IMR-90 (cell line): ENCODE data around the gene POLR2E. TPM values are rescaled to one million over a fixed set of nuclear protein-coding genes. Genes with fewer than 3 reads are reported as not detected.

Experiments used
- ATAC-seq: fragments of 200-7000 bp; cut with Tn5 transposase; 2 replicates; pipeline ENCODE4 v1.9.1; 2020; ENCODE audit warnings: low read depth, mild to moderate bottlenecking, moderate library complexity
- BruUV-seq: library from RNA; stranded (reverse); fragments of 400-500 nt; replicated peaks from 2 replicates; lab custom pipeline; 2021; lab: Mats Ljungman, UMichigan
- CTCF ChIA-PET: fragments of 300-600 bp; formaldehyde crosslinking; extraction: SDS; loops from one replicate; lab custom pipeline; 2021; ENCODE audit warnings: antibody characterized with exemption; lab: Yijun Ruan, JAX
- POLR2A ChIA-PET: fragments of 300-600 bp; sonication (Branson Sonifier 250); formaldehyde crosslinking; loops from one replicate; lab custom pipeline; 2022; ENCODE audit warnings: antibody characterized with exemption; ENCODE audit not compliant: unreplicated experiment; lab: Charles Lee
- DNase-seq: peaks from one replicate; pipeline ENCODE4 v3.0.0; 2013
- H2AFZ ChIP-seq: replicated peaks from 2 replicates; pipeline ENCODE3; 2013; ENCODE audit warnings: low read length, mild to moderate bottlenecking; ENCODE audit not compliant: poor library complexity
- H2AK5ac ChIP-seq: 2 replicates; pipeline ENCODE4 v1.6.1; 2013; ENCODE audit warnings: low read depth, low read length, inconsistent platforms
- H2AK9ac ChIP-seq: replicated peaks from 2 replicates; pipeline ENCODE3; 2013; ENCODE audit warnings: mild to moderate bottlenecking, low read depth, low read length, moderate library complexity; ENCODE audit not compliant: poor library complexity
- H2BK120ac ChIP-seq: 2 replicates; pipeline ENCODE4 v1.6.1; 2013; ENCODE audit warnings: low read depth, low read length, inconsistent platforms
- H2BK15ac ChIP-seq: 3 replicates; pipeline ENCODE4 v1.6.1; 2013; ENCODE audit warnings: low read depth, low read length, inconsistent platforms
- H2BK20ac ChIP-seq: 2 replicates; pipeline ENCODE4 v1.6.1; 2013; ENCODE audit warnings: low read depth, mild to moderate bottlenecking, inconsistent platforms, low read length, moderate library complexity
- H2BK5ac ChIP-seq: 2 replicates; pipeline ENCODE4 v1.6.1; 2013; ENCODE audit warnings: mild to moderate bottlenecking, low read depth, low read length, inconsistent platforms; ENCODE audit not compliant: poor library complexity, severe bottlenecking
- H3K14ac ChIP-seq: replicated peaks from 2 replicates; pipeline ENCODE4 v1.6.1; 2013; ENCODE audit warnings: low read depth, low read length, inconsistent platforms
- H3K18ac ChIP-seq: 2 replicates; pipeline ENCODE4 v1.6.1; 2013; ENCODE audit warnings: low read depth, low read length, control low read depth
- H3K23ac ChIP-seq: 2 replicates; pipeline ENCODE4 v1.6.1; 2013; ENCODE audit warnings: low read depth, low read length, inconsistent platforms
- H3K27ac ChIP-seq: 2 replicates; pipeline ENCODE4 v1.5.1; 2013; ENCODE audit warnings: mild to moderate bottlenecking, control low read depth, low read length; ENCODE audit not compliant: insufficient read depth
- H3K27me3 ChIP-seq: 2 replicates; pipeline ENCODE4 v1.6.1; 2013; ENCODE audit warnings: low read length; ENCODE audit not compliant: control insufficient read depth, insufficient read depth
- H3K36me3 ChIP-seq: 2 replicates; pipeline ENCODE4 v1.6.1; 2013; ENCODE audit warnings: low read length, mixed read lengths; ENCODE audit not compliant: control insufficient read depth, insufficient read depth
- H3K4ac ChIP-seq: 2 replicates; pipeline ENCODE4 v1.6.1; 2013; ENCODE audit warnings: low read depth, low read length, inconsistent platforms
- H3K4me1 ChIP-seq: 2 replicates; pipeline ENCODE4 v1.6.1; 2013; ENCODE audit warnings: low read length, mixed read lengths; ENCODE audit not compliant: control insufficient read depth, insufficient read depth
- H3K4me2 ChIP-seq: 2 replicates; pipeline ENCODE4 v1.6.1; 2013; ENCODE audit warnings: low read depth, mild to moderate bottlenecking, control low read depth, low read length, moderate library complexity
- H3K4me3 ChIP-seq: 2 replicates; pipeline ENCODE4 v1.5.1; 2013; ENCODE audit warnings: low read depth, mild to moderate bottlenecking, control low read depth, low read length, moderate library complexity; ENCODE audit not compliant: insufficient read depth
- H3K56ac ChIP-seq: 2 replicates; pipeline ENCODE4 v1.6.1; 2013; ENCODE audit warnings: low read length, inconsistent platforms; ENCODE audit not compliant: insufficient read depth; ENCODE audit errors: extremely low read depth
- H3K79me1 ChIP-seq, 2 experiments: 2 replicates each; pipeline ENCODE4 v1.6.1; 2013; ENCODE audit warnings: low read length in 2 of 2, inconsistent platforms in 1 of 2, low read depth in 1 of 2
- H3K9ac ChIP-seq: 2 replicates; pipeline ENCODE4 v1.6.1; 2013; ENCODE audit warnings: low read depth, low read length, control low read depth
- H3K9me1 ChIP-seq: 2 replicates; pipeline ENCODE4 v1.6.1; 2013; ENCODE audit warnings: low read length, inconsistent platforms; ENCODE audit not compliant: insufficient read depth
- H3K9me3 ChIP-seq: 2 replicates; pipeline ENCODE4 v1.6.1; 2013; ENCODE audit warnings: low read length; ENCODE audit not compliant: control insufficient read depth, insufficient read depth
- H4K20me1 ChIP-seq: 2 replicates; pipeline ENCODE4 v1.6.1; 2013; ENCODE audit warnings: low read length, inconsistent platforms; ENCODE audit not compliant: insufficient read depth
- H4K5ac ChIP-seq: 2 replicates; pipeline ENCODE4 v1.6.1; 2013; ENCODE audit warnings: mild to moderate bottlenecking, low read depth, low read length, control low read depth
- H4K8ac ChIP-seq, 2 experiments: 2 replicates each; pipeline ENCODE4 v1.6.1; 2013; ENCODE audit warnings: low read depth in 2 of 2, low read length in 2 of 2, control low read depth in 1 of 2, inconsistent platforms in 1 of 2
- H4K91ac ChIP-seq: 2 replicates; pipeline ENCODE4 v1.6.1; 2013; ENCODE audit warnings: low read depth, low read length, inconsistent platforms; ENCODE audit not compliant: insufficient read depth
- POLR2A ChIP-seq: IDR thresholded peaks from 2 replicates; pipeline ENCODE4 v1.6.1; 2012; ENCODE audit warnings: mild to moderate bottlenecking, low read depth, low read length
- WGBS, 2 experiments: methylation state at CpG; one replicate each; pipeline versions ENCODE4 v1.1.5 to v1.1.7; 2013; ENCODE audit warnings: missing lambda C conversion rate in 2 of 2; ENCODE audit not compliant: insufficient read length in 1 of 2; ENCODE audit errors: extremely low coverage in 2 of 2; 5-methylcytosine and 5-hydroxymethylcytosine counted together
- dilution Hi-C: fragments of 300-500 bp; cut with HindIII; formaldehyde crosslinking; loops from one replicate; pipeline ENCODE4 v1.14.3; 2018; ENCODE audit warnings: low sequenced_read_pairs; ENCODE audit not compliant: unreplicated experiment
- in situ Hi-C: fragments of 300-500 bp; cut with MboI; formaldehyde crosslinking; loops from 3 replicates; pipeline ENCODE4 v1.14.3; 2019; ENCODE audit warnings: low sequenced_read_pairs, inconsistent platforms, mixed read lengths
- intact Hi-C: fragments of 100-400 bp; cut with micrococcal nuclease; formaldehyde crosslinking; loops from 2 replicates; pipeline ENCODE4 v1.10.0; 2022
- polyA plus RNA-seq, 3 experiments: library from polyadenylated mRNA; depleted of rRNA; stranded (reverse); fragments of >200 nt; gene quantifications; 2 replicates each; pipeline ENCODE4 v1.2.3, GENCODE V29; 2012; ENCODE audit warnings: low replicate concordance in 1 of 3
- total RNA-seq: library from RNA; depleted of rRNA; stranded (reverse); fragments of >200 nt; gene quantifications from 2 replicates; pipeline ENCODE4 v1.2.3, GENCODE V29; 2012

Gene POLR2E
- total and polyA plus RNA-seq, 2 of the 4 experiments (the other 2 are of a cell fraction), result 294 to 391 TPM

DNA sequence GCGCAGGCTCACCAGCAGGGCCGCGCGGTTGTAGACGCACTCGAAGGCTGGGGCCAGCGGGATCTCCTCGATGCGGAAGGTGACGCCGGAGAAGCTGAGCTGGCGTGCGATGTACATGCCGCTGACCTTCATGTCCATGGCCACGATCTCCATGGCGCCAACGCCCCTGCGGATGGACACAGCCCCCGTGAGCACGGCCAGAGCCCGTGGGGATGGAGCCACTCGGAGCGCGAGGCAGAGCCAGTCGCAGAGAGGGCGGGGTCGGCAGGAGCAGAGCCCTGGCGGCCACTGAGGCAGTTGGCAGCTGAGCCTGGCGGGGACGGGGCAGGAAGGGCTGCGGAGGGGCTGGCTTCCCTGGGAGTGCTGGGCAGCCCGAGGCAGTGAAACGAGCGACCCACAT, 23.8 kb upstream of the POLR2E start:
- dilution Hi-C loops (no loop called here), in situ Hi-C loops (no loop called here), intact Hi-C loops (no loop called here)
- Histone ChIP-seq H2BK15ac (no peak overlapping the region), H3K18ac (no peak overlapping the region), H3K4me2 (no peak overlapping the region), H2BK120ac (no peak overlapping the region), H3K79me1 (peaks cover 14 to 40% of the 10 kb centered on the region in 2 experiments), H3K9me1 (no peaks in the 10 kb centered on the region), H2AFZ (peak overlapping the region; percentile 58), H4K20me1 (peaks cover 17% of the 10 kb centered on the region), H4K5ac (no peak overlapping the region), H3K27me3 (no peaks in the 10 kb centered on the region), H3K23ac (no peak overlapping the region), H3K56ac (no peak overlapping the region), H3K4me1 (peaks cover 2% of the 10 kb centered on the region; the same call in 1 of the 2 replicates), H3K4me3 (no peak overlapping the region), H3K27ac (no peak overlapping the region), H2AK9ac (no peak overlapping the region), H3K14ac (no peak overlapping the region), H4K8ac (no peak overlapping the region), H3K36me3 (peaks cover 88% of the 10 kb centered on the region), H3K9ac (no peak overlapping the region), H2BK20ac (no peak overlapping the region), H3K4ac (no peak overlapping the region), H2BK5ac (no peak overlapping the region), H4K91ac (no peak overlapping the region), H3K9me3 (no peaks in the 10 kb centered on the region), H2AK5ac (no peak overlapping the region)
- BruUV-seq, result no TSS peak
- ChIA-PET CTCF (no interaction called here), POLR2A (no interaction called here)
- DNase-seq, result no peak
- WGBS, 2 experiments, result 90% methylated on average over 20 of the region's 34 CpGs; no CpG with 5 or more reads in 1 of the 2 experiments
- no peak for TF ChIP-seq POLR2A
- ATAC-seq, result no peak
